ACHN (cell line): ENCODE data around the gene SH3PXD2A.

Experiments used
- DNase-seq: peaks from one replicate; pipeline ENCODE4 v3.0.0-alpha.2; 2015
- in situ Hi-C: cut with HindIII; loops from 2 replicates; pipeline ENCODE4 v1.10.0; 2017; ENCODE audit warnings: low sequenced_read_pairs, low pct_ligation_motif_present, low pct_unique_long_range_greater_than_20kb

The SH3PXD2A gene

DNA sequence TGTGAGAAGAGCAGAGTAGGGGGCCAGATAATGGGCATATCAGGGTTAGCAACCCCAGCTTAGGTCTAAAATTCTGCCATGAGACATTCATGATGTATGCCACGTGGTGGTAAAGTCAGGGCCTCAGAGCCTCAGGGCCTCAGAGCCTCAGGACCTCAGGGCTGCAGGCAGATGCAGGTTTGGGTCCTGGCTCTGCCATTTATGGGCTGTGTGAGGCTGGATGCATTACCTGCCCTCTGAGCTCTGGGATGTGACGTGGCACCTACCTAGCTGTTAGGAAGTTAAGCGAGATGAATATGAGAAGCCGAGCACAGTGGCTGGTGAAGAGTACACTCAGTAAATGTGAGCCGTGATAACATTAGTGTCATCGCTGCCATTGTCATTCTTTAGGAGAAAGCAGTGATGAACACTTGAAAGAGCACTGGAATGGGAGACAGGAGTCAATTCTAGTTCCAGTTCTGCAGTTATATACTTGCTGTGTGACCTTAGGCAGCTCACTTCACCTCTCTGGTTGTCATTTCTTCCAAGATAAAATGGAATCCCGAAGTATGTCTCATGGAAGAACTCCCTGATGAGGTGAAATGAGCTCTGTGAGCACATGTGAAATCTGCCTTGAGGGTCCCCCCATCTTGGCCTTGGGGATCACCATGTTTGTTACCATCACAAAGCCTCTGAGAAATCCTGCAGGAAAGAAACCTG, 127.2 kb downstream of the SH3PXD2A start:
- DNase-seq = no peak
- in situ Hi-C loops = no loop called here

DNA sequence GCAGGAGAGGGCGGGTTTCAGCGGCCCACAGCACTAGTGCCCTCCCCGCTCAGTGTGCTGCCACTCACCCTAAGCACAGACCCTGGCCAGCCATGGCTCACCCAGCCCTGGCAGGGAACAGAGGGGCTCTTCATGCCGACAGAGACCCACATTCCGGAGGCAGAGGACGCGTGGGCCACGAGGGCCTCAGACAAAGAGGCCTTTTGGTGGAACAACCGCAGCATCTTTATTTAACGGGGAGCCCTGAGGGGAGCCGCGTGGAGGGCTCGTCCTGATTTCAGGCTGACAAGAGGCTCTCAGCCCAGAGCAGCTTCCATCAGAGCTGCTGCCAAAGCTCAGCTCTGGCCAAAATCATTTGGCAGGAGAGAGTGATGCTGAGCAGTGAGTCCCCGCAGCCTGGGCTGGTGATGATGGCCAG, 127.8 kb downstream of the SH3PXD2A start:
- no peak for DNase-seq
- in situ Hi-C loops = no loop called here

DNA sequence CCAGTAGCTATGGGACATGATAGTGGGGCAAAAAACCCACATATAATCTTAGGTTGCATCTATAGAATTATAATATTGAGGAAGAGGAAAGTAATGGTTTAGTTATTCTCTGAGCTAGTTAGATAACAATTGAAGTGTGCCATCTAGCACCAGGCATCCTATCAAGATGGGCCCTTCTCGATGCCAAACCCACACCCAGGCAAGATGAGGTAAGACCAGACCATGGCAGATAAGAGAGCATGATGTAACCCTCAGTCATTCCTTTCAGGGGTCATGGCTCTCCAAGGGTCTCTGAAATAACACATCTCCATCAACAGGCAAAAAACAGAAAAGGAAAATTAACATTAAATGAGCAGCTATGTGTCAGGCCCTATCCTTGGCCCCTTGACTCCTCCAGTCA, 128.7 kb downstream of the SH3PXD2A start:
- no peak for DNase-seq
- in situ Hi-C loops = no loop called here

DNA sequence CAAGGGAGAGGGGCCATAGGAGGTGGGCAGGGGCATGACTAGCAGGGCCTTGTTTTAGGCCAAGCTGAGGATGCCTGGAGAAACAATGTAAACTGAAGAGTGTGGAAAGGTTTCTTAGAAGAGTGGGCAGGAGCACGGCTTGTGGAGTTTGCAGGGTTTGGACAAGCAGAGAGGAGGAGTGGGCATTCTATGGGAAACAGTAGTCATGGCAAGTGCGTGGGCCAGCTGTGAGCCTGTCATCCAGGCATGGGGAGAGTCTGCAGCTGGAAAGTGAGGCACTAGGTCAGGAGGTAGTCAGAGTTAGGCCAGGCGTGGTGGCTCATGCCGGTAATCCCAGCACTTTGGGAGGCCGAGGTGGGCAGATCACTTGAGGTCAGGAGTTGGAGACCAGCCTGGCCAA, 130.1 kb downstream of the SH3PXD2A start:
- no peak for DNase-seq
- in situ Hi-C loops = no loop called here

GRCh38 chr10:103724771-103725170, 130.6 kb downstream of the SH3PXD2A start:
- in situ Hi-C loops = loop anchor here (25.0 kb wide), 1 partner anchor 138 kb away; the partner anchor contains the start of gene SH3PXD2A

DNA sequence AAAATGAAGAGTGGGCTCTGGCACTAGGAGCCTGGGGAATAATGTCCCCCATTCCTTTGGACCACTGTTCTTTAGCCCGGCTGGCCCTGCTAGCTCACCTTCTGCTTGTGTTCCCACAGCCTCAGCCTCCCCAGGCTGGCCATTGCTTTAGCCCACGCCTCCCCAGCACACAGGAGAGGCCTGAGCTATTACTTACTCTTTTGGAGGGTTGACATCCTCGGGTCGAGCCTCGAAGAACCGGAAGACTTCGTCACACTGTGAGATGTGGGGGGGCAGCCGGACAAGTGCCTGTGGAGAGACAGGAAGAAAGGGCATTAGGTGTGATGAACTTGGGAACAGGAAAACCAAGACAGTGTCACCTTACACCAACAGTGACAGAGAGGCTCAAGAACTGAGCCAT, 131.3 kb downstream of the SH3PXD2A start:
- DNase-seq = no peak
- in situ Hi-C loops = loop anchor here (25.0 kb wide), 1 partner anchor 138 kb away; the partner anchor contains the start of gene SH3PXD2A

More at GRCh38 chr10:103724771-103725170, 130.6 kb downstream of the SH3PXD2A start:
- DNase-seq = no peak

DNA sequence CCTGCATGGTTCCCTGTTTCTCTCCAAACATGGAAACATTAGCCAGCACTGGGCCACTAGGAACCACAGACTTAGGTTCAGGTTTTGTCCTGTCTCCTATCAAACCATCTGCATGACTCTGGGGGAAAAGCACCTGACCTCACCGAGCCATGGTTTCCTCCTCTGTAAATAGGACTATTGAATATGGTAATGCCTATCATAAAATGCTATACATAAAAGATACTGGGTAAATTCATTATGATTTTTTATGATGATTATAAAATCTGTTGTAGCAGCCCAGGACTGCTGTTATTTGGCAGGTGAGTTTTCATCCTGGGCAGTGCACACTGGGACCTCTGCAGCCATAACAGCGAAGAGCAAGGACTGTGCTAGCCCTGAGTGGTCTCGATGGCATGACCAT, 131.8 kb downstream of the SH3PXD2A start:
- in situ Hi-C loops = loop anchor here (25.0 kb wide), 1 partner anchor 139 kb away; the partner anchor contains the start of gene SH3PXD2A
- no peak for DNase-seq

GRCh38 chr10:103722632-103723031, 132.7 kb downstream of the SH3PXD2A start:
- in situ Hi-C loops = loop anchor here (25.0 kb wide), 1 partner anchor 140 kb away; the partner anchor contains the start of gene SH3PXD2A
- no peak for DNase-seq

GRCh38 chr10:103720964-103721335, 134.4 kb downstream of the SH3PXD2A start:
- in situ Hi-C loops = loop anchor here (25.0 kb wide), 1 partner anchor 141 kb away; the partner anchor contains the start of gene SH3PXD2A
- DNase-seq = no peak

DNA sequence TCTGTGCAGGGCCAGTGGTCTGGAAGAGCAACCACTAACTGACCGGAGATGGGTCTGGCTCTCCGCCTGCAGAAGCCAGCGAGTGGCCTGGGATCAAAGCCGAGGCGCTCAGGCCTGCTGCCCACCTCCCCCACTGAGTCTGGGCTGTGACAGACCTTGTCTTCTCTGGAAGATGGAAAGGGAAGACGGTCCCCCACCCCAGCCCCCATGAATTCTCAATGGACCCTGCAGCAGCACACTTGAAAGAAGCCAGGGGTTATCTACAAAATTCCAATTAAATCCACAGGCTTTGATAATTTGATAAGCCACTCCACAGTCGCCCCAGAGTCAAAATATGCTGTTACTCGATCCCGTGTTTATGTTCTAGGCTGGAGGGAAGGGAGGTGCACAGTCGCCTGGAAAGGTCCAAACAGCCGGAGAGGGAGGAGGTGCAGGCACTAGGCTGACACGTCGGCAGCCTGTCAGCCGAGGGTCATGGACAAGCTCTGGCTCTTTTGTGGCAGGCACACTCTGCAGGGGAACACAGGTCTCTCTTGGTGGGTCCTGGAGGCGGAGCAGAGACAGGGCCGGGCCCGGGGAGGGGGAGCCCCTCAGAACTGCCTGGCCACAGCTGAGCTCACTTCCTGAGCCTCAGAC, 134.9 kb downstream of the SH3PXD2A start:
- DNase-seq = no peak

DNA sequence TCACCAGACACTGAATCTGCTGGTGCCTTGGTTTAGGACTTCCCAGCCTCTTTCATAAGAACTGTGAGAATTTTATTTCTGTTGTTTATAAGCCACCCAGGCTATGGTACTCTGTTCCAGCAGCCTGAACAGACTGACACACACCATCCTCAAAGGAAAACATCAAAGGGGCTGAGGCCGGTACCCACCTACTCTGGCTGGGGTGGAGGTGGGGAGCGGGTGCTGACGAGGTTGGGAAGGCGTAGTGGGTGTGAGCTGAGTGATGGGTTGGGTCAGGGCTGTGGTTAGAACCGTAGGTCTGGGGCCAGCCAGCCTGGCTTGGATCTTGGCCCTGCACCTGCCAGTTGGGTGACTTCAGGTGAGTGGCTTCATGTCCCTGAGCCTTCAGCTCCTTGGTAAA, 136.3 kb downstream of the SH3PXD2A start:
- no peak for DNase-seq
- in situ Hi-C loops = loop anchor here (25.0 kb wide), 1 partner anchor 143 kb away; the partner anchor contains the start of gene SH3PXD2A

More for the DNA sequence above, 134.9 kb downstream of the SH3PXD2A start:
- in situ Hi-C loops = loop anchor here (25.0 kb wide), 1 partner anchor 142 kb away; the partner anchor contains the start of gene SH3PXD2A

DNA sequence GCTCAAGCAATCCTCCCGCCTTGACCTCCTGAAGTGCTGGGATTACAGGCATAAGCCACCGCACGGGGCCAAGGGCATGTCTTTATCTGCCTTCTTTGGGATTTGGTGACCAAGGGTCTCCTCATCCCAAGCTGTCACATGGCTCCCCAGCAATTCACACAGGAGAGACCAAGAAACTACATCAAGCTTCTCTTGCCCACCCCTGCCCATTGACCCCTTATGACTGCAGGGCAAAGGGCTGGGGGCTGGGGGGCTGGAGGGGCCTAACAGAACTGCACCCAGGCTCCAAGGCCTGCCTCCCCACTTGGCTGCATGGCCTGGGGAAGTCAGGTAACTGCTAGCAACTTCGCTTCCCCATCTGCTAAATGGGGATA, 137.1 kb downstream of the SH3PXD2A start:
- in situ Hi-C loops = loop anchor here (25.0 kb wide), 1 partner anchor 144 kb away; the partner anchor contains the start of gene SH3PXD2A
- no peak for DNase-seq

GRCh38 chr10:103717341-103718246, 137.8 kb downstream of the SH3PXD2A start:
- in situ Hi-C loops = loop anchor here (25.0 kb wide), 1 partner anchor 145 kb away; the partner anchor contains the start of gene SH3PXD2A
- no peak for DNase-seq

GRCh38 chr10:103716206-103717160, 138.9 kb downstream of the SH3PXD2A start:
- in situ Hi-C loops = loop anchor here (25.0 kb wide), 1 partner anchor 146 kb away; the partner anchor contains the start of gene SH3PXD2A
- DNase-seq = no peak

DNA sequence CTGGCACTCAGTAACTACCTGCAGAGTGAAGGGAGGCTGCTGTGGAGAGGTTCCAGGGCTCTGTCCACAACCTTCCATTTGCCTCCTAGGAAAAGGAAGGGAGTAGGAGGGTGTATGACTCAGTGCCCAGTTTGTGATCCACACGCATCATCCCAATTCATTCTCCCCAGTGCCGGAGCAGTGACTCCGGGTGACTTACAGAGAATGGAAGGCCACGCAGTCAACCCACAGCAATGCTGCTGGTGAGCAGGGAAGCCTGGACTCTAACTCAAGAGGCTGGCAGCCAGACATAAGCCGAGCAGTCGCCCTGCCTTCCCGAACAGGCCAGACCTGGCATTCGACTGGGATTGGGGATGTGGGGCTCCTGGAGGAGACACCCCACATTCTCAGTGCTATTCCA, 139.9 kb downstream of the SH3PXD2A start:
- DNase-seq = peak; percentile 49
- in situ Hi-C loops = loop anchor here (25.0 kb wide), 1 partner anchor 147 kb away; the partner anchor contains the start of gene SH3PXD2A

DNA sequence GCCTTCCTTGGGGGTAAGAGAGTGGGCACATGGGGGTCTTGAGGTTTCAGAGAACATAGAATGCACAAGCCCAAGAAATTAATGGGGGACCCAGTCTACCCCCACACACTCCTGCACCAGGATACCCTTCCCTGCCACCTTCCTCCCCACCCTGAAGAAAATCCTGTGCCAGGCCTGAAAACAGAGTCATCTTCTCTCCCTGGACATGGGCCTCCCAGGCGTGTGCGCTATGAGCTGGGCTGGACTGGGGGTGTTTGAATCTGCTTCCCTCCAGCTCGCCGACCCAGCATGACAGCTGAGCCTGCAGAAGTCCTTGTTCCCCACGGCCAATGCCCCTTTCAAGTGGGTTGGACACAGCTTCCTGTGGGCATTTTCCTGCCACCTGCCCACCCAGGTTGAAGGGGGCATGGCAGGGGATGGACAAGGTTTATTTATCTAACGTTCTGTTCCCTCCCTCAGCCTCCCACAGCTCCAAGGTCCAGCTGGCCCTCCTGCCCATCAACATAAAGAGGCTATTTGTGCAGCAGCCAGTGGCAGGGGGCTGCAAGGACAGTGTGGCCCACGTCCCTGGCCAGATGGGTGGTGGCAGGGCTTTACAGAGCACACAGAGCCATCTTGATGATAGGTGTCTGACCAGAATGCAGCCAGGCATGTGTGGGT, 141.0 kb downstream of the SH3PXD2A start:
- no peak for DNase-seq
- in situ Hi-C loops = loop anchor here (25.0 kb wide), 1 partner anchor 148 kb away; the partner anchor contains the start of gene SH3PXD2A

DNA sequence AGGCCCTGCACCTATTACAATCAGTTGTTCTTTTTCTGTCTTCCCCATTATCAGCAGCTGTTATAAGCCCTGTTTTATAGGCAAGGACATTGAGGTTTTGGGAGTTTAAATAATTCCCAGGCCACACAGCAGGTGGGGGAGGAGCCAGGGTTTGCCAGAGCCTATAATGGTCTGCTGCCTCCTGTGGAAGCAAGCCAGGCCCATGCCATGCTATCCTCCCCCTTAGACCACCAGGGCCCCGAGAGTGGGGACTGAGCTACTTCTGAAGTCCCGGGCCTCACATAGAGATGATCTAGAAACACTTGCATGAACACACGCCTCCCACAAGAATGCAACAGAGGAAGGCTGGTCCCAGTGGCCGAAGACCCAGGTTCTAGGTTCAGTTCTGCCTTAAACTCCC, 141.7 kb downstream of the SH3PXD2A start:
- no peak for DNase-seq
- in situ Hi-C loops = loop anchor here (25.0 kb wide), 1 partner anchor 149 kb away; the partner anchor contains the start of gene SH3PXD2A
